ENCODE measurements around the gene GSTK1. TPM values are rescaled to one million over a fixed set of nuclear protein-coding genes. Genes with fewer than 3 reads are reported as not detected.

GSTK1 gene
- total and polyA plus RNA-seq, 9 donors = 77.2 to 98.4 (median 84.4) TPM

- H3K4me1 ChIP-seq (ENCODE audit: control insufficient read depth, insufficient read depth, low read length) = peaks cover 2% of the 10 kb centered on the region
- no peaks in the 10 kb centered on the region for H3K27me3 ChIP-seq (ENCODE audit: control insufficient read depth, insufficient read depth, low read length)
- H3K27ac ChIP-seq (ENCODE audit: low read length) = no peak overlapping the region
- no peak overlapping the region for H3K4me3 ChIP-seq (ENCODE audit: low read length)
- DNase-seq = peak; percentile 41
- peaks cover 7% of the 10 kb centered on the region for H3K9me3 ChIP-seq (replicated peaks; ENCODE audit: control insufficient read depth, low read depth, low read length)
- H3K36me3 ChIP-seq (ENCODE audit: control insufficient read depth, insufficient read depth, low read length) = no peaks in the 10 kb centered on the region
Measured at GRCh38 chr7:143237366-143237765, 25.9 kb upstream of the GSTK1 start.

- Histone ChIP-seq H3K36me3 (ENCODE audit: control insufficient read depth, insufficient read depth, low read length) (no peaks in the 10 kb centered on the region), H3K4me3 (ENCODE audit: low read length) (no peak overlapping the region), H3K9me3 (replicated peaks; ENCODE audit: control insufficient read depth, low read depth, low read length) (peaks cover 7% of the 10 kb centered on the region), H3K4me1 (ENCODE audit: control insufficient read depth, insufficient read depth, low read length) (peaks cover 5% of the 10 kb centered on the region), H3K27ac (ENCODE audit: low read length) (no peak overlapping the region), H3K27me3 (ENCODE audit: control insufficient read depth, insufficient read depth, low read length) (no peaks in the 10 kb centered on the region)
- DNase-seq = no peak
- WGBS (ENCODE audit: insufficient coverage) = no CpG with 5 or more reads among the region's 1 CpG
Measured at GRCh38 chr7:143238289-143238980, 24.8 kb upstream of the GSTK1 start.

- Histone ChIP-seq H3K36me3 (ENCODE audit: control insufficient read depth, insufficient read depth, low read length) (no peaks in the 10 kb centered on the region), H3K9me3 (replicated peaks; ENCODE audit: control insufficient read depth, low read depth, low read length) (peaks cover 7% of the 10 kb centered on the region), H3K27me3 (ENCODE audit: control insufficient read depth, insufficient read depth, low read length) (no peaks in the 10 kb centered on the region), H3K4me3 (ENCODE audit: low read length) (no peak overlapping the region), H3K27ac (ENCODE audit: low read length) (no peak overlapping the region), H3K4me1 (ENCODE audit: control insufficient read depth, insufficient read depth, low read length) (peaks cover 5% of the 10 kb centered on the region)
- DNase-seq = peak; percentile 57
Measured at GRCh38 chr7:143239813-143240212, 23.4 kb upstream of the GSTK1 start.

GRCh38 chr7:143240291-143241168, 22.7 kb upstream of the GSTK1 start:
- peak overlapping the region; percentile 31 for H3K27ac ChIP-seq (ENCODE audit: low read length)
- no peaks in the 10 kb centered on the region for H3K27me3 ChIP-seq (ENCODE audit: control insufficient read depth, insufficient read depth, low read length)
- H3K4me3 ChIP-seq (ENCODE audit: low read length) = no peak overlapping the region
- peaks cover 7% of the 10 kb centered on the region for H3K9me3 ChIP-seq (replicated peaks; ENCODE audit: control insufficient read depth, low read depth, low read length)
- peak; percentile 89 for DNase-seq
- 3% methylated on average over 4 of the region's 9 CpGs for WGBS (ENCODE audit: insufficient coverage)
- H3K36me3 ChIP-seq (ENCODE audit: control insufficient read depth, insufficient read depth, low read length) = no peaks in the 10 kb centered on the region
- peaks cover 5% of the 10 kb centered on the region for H3K4me1 ChIP-seq (ENCODE audit: control insufficient read depth, insufficient read depth, low read length)

GRCh38 chr7:143242306-143242705, 20.9 kb upstream of the GSTK1 start:
- H3K27ac ChIP-seq (ENCODE audit: low read length) = no peak overlapping the region
- H3K9me3 ChIP-seq (replicated peaks; ENCODE audit: control insufficient read depth, low read depth, low read length) = peaks cover 2% of the 10 kb centered on the region
- no peak for DNase-seq
- no peaks in the 10 kb centered on the region for H3K27me3 ChIP-seq (ENCODE audit: control insufficient read depth, insufficient read depth, low read length)
- H3K4me3 ChIP-seq (ENCODE audit: low read length) = no peak overlapping the region
- WGBS (ENCODE audit: insufficient coverage) = 100% methylated on average over 3 of the region's 11 CpGs
- no peaks in the 10 kb centered on the region for H3K36me3 ChIP-seq (ENCODE audit: control insufficient read depth, insufficient read depth, low read length)
- peaks cover 5% of the 10 kb centered on the region for H3K4me1 ChIP-seq (ENCODE audit: control insufficient read depth, insufficient read depth, low read length)

- no peaks in the 10 kb centered on the region for H3K27me3 ChIP-seq (ENCODE audit: control insufficient read depth, insufficient read depth, low read length)
- no peak overlapping the region for H3K27ac ChIP-seq (ENCODE audit: low read length)
- WGBS (ENCODE audit: insufficient coverage) = 80% methylated on average over 1 of the region's 7 CpGs
- DNase-seq = no peak
- peaks cover 5% of the 10 kb centered on the region for H3K4me1 ChIP-seq (ENCODE audit: control insufficient read depth, insufficient read depth, low read length)
- no peak overlapping the region for H3K4me3 ChIP-seq (ENCODE audit: low read length)
- no peaks in the 10 kb centered on the region for H3K36me3 ChIP-seq (ENCODE audit: control insufficient read depth, insufficient read depth, low read length)
- no peaks in the 10 kb centered on the region for H3K9me3 ChIP-seq (replicated peaks; ENCODE audit: control insufficient read depth, low read depth, low read length)
Measured at GRCh38 chr7:143243111-143243510, 20.1 kb upstream of the GSTK1 start.

- no CpG with 5 or more reads among the region's 3 CpGs for WGBS (ENCODE audit: insufficient coverage)
- no peak for DNase-seq
- Histone ChIP-seq H3K27me3 (ENCODE audit: control insufficient read depth, insufficient read depth, low read length) (no peaks in the 10 kb centered on the region), H3K9me3 (replicated peaks; ENCODE audit: control insufficient read depth, low read depth, low read length) (no peaks in the 10 kb centered on the region), H3K36me3 (ENCODE audit: control insufficient read depth, insufficient read depth, low read length) (no peaks in the 10 kb centered on the region), H3K27ac (ENCODE audit: low read length) (no peak overlapping the region), H3K4me1 (ENCODE audit: control insufficient read depth, insufficient read depth, low read length) (peaks cover 5% of the 10 kb centered on the region), H3K4me3 (ENCODE audit: low read length) (no peak overlapping the region)
Measured at GRCh38 chr7:143243614-143244013, 19.6 kb upstream of the GSTK1 start.

- no CpG with 5 or more reads among the region's 1 CpG for WGBS (ENCODE audit: insufficient coverage)
- Histone ChIP-seq H3K9me3 (replicated peaks; ENCODE audit: control insufficient read depth, low read depth, low read length) (no peaks in the 10 kb centered on the region), H3K27me3 (ENCODE audit: control insufficient read depth, insufficient read depth, low read length) (no peaks in the 10 kb centered on the region), H3K4me1 (ENCODE audit: control insufficient read depth, insufficient read depth, low read length) (peaks cover 5% of the 10 kb centered on the region), H3K36me3 (ENCODE audit: control insufficient read depth, insufficient read depth, low read length) (no peaks in the 10 kb centered on the region), H3K4me3 (ENCODE audit: low read length) (no peak overlapping the region), H3K27ac (ENCODE audit: low read length) (no peak overlapping the region)
- DNase-seq = no peak
Measured at GRCh38 chr7:143244321-143244720, 18.9 kb upstream of the GSTK1 start.

- no CpG with 5 or more reads among the region's 3 CpGs for WGBS (ENCODE audit: insufficient coverage)
- Histone ChIP-seq H3K27ac (ENCODE audit: low read length) (no peak overlapping the region), H3K4me1 (ENCODE audit: control insufficient read depth, insufficient read depth, low read length) (peaks cover 5% of the 10 kb centered on the region), H3K36me3 (ENCODE audit: control insufficient read depth, insufficient read depth, low read length) (no peaks in the 10 kb centered on the region), H3K4me3 (ENCODE audit: low read length) (no peak overlapping the region), H3K27me3 (ENCODE audit: control insufficient read depth, insufficient read depth, low read length) (no peaks in the 10 kb centered on the region), H3K9me3 (replicated peaks; ENCODE audit: control insufficient read depth, low read depth, low read length) (no peaks in the 10 kb centered on the region)
- DNase-seq = no peak
Measured at GRCh38 chr7:143245123-143245522, 18.1 kb upstream of the GSTK1 start.

GRCh38 chr7:143247372-143247771, 15.9 kb upstream of the GSTK1 start:
- H3K4me3 ChIP-seq (ENCODE audit: low read length) = no peak overlapping the region
- no CpG with 5 or more reads among the region's 1 CpG for WGBS (ENCODE audit: insufficient coverage)
- no peak overlapping the region for H3K27ac ChIP-seq (ENCODE audit: low read length)

More at GRCh38 chr7:143247372-143247771, 15.9 kb upstream of the GSTK1 start:
- Histone ChIP-seq H3K4me1 (ENCODE audit: control insufficient read depth, insufficient read depth, low read length) (peaks cover 3% of the 10 kb centered on the region), H3K9me3 (replicated peaks; ENCODE audit: control insufficient read depth, low read depth, low read length) (no peaks in the 10 kb centered on the region), H3K36me3 (ENCODE audit: control insufficient read depth, insufficient read depth, low read length) (no peaks in the 10 kb centered on the region), H3K27me3 (ENCODE audit: control insufficient read depth, insufficient read depth, low read length) (no peaks in the 10 kb centered on the region)
- no peak for DNase-seq

Data from muscle of leg (tissue), 11 donors.